Measurements from ENCODE around the gene COL6A3. TPM values are rescaled to one million over a fixed set of nuclear protein-coding genes. Genes with fewer than 3 reads are reported as not detected.
"Not testable (repeated sequence)": the region's sequence is repeated elsewhere in the genome, so short reads cannot be mapped to it uniquely, and the experiment has no call there.

COL6A3 gene
- total RNA-seq, 1 experiment from 2014 or later: 251 TPM

- no peak for DNase-seq (ENCODE audit: low read depth)
These were observed 94.7 kb downstream of the COL6A3 start for GRCh38 chr2:237319086-237319820.

DNA sequence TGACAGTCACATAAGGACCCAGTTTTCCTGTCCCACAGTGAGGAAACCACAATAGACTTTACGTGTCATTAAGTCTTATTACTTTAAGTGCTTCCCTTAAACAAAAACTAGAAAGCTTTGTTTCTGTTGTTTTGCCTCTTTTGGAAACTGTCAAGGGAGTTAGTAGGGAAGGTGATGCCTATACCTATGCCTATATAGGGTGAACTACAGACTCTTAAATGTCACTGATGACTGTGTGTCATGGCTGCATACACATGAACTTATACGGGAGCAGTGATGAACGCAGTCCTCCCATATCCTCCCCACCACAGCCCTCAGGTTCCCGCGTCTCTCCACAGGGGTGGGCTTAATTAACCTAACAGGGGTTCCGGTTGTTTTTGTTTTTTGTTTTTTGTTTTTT, 97.6 kb downstream of the COL6A3 start:
- DNase-seq (ENCODE audit: low read depth): no peak

GRCh38 chr2:237315829-237316225, 98.1 kb downstream of the COL6A3 start:
- no peak for DNase-seq (ENCODE audit: low read depth)

GRCh38 chr2:237315170-237315828, 98.7 kb downstream of the COL6A3 start:
- DNase-seq (ENCODE audit: low read depth): peak; percentile 23

DNA sequence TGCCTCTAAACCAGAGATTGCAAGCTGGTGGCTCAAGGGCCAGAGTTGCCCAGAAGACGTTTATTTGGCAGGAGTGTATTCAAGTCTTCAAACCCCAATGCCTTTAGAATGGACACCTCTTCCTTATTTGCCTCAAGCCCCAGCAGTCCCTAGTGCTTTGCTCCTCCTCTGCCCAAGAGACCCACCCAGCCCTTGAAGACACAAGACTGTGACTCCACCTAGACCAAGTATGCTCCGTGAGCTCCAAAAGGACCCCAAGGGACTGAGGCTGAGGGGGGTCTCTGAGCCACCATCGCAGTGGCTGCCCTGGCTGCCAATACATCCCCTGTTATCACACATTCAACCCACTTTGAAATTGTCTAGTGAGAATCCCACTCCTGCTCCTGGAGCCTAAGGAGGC, 99.3 kb downstream of the COL6A3 start:
- DNase-seq (ENCODE audit: low read depth): no peak

GRCh38 chr2:237314198-237314597, 99.8 kb downstream of the COL6A3 start:
- no peak for DNase-seq (ENCODE audit: low read depth)

DNA sequence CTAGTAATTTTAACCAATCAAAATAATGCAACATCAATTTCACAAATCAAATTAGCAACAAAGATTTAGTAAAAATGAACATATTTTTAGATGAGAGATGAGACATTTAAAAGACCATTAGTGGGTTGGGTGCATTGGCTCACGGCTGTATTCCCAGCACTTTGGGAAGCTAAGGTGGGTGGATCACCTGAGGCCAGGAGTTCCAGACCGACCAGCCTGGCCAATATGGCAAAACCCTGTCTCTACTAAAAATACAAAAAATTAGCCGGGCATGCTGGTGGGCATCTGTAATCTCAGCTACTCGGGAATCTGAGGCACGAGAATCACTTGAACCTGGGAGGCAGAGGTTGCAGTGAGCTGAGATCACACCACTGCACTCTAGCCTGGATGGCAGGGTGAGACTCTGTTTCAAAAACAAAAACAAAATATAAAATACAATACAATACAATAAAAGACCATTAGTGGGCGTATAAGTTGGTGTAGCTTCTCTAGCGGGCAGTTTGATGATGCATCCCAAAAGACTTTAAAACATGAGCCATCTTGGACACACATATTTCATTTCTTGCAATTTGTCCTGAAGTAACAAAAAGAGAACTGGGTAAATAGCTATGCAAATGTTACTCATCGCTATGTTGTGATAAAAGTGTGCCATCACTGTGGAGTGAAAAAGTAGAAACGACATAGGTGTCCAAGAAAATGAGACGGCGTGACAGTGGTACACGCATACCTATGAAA, 101.8 kb downstream of the COL6A3 start:
- DNase-seq (ENCODE audit: low read depth): no peak

GRCh38 chr2:237310515-237311114, 103.3 kb downstream of the COL6A3 start:
- no peak for DNase-seq (ENCODE audit: low read depth)

DNA sequence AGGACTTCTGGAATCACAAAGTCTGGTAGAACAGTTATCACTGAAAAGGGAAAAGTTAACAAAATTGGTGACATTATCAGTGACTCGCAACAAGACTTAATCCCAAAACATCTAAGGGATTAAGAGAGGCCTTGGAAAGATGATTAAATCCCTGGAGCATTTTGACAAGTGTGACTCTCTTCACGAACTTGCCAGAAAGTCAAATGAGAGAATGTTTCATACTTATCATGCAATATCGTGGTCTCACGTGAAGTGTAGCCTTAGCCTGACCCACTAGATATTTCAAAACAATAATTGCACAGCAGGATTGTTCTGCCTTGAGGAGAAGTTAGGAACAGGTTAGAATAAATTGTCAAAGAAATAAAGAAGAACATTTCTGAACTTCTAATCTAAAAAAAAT, 104.5 kb downstream of the COL6A3 start:
- no peak for DNase-seq (ENCODE audit: low read depth)

GRCh38 chr2:237309011-237309410, 105.0 kb downstream of the COL6A3 start:
- DNase-seq (ENCODE audit: low read depth): no peak

DNA sequence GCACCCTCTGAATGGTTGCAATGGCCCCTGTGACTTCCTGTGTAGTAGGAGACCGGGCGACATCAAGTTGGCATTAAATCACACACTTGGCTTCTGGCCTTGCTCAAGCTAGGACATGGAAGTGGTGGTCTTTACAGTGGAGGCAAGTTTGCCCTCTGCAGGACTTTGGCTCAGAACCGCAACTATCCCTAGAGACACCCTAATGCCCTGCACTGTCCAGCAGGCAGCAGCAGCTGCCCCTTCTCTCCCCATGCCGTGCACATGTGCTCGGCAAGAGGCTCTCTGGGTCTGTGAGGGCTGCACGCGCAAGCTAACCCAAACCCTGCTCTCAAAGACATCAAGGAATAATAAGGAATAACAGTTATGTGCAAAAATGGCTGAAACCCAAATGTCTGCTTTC, 106.5 kb downstream of the COL6A3 start:
- no peak for DNase-seq (ENCODE audit: low read depth)

DNA sequence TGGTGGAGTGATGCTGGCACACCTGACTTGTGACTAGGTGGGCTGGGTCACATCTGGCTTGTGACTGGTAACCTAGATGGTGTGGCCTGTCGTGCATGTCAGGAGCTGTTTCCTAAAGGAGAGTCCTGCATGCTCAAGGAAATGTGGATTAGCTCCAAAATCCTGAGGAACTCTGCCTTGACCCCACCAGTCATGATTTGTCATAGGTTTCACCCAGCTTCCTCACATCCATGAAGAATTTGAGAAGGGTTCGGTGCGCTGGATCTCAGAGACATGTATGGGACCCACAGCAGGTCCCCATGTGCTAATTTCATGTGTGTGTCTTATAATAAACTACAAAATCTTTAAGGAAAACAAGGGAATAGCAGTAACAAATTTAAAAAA, 107.2 kb downstream of the COL6A3 start:
- peak; percentile 35 for DNase-seq (ENCODE audit: low read depth)

DNA sequence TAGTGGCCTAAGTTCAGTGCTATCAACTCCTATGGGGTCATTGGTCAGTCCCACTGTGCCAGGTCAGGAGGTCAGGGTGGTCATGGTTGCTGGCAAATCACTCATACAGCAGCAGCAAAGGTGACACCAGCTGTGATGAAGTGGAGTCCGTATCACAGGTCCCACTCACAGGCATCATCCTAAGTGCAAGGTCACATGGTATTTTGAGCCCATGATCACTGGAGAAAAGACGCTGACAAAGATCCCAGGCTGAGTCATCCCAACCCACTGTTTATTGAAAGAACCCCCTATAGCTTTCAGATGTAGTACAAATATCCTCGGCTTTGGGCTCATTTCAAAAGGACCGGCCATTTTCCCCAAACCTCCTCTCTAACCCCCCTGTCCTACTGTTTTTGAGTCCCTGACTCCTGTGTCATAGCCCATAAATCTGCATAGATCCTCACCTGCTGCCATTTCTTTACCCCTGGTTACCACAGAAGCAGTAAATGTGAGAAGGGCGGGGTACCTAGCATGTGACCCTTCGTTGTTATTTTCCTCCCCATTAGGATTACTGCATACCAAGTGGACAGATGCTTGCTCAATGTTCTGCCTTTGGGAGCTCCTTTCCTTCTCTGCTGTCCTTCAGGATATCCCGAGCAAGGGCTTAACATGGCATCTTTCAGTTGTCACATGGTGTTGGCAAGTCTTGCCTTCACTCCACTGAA, 107.7 kb downstream of the COL6A3 start:
- DNase-seq (ENCODE audit: low read depth): peak; percentile 73

GRCh38 chr2:237305579-237305978, 108.4 kb downstream of the COL6A3 start:
- no peak for DNase-seq (ENCODE audit: low read depth)

GRCh38 chr2:237304763-237305514, 109.0 kb downstream of the COL6A3 start:
- DNase-seq (ENCODE audit: low read depth): peak; percentile 90

- DNase-seq (ENCODE audit: low read depth): not testable (repeated sequence)
These were observed 110.7 kb downstream of the COL6A3 start for GRCh38 chr2:237303244-237303643.

- no peak for DNase-seq (ENCODE audit: low read depth)
These were observed 112.4 kb downstream of the COL6A3 start for GRCh38 chr2:237301595-237301994.

- no peak for DNase-seq (ENCODE audit: low read depth)
These were observed 113.2 kb downstream of the COL6A3 start for GRCh38 chr2:237300739-237301138.

DNA sequence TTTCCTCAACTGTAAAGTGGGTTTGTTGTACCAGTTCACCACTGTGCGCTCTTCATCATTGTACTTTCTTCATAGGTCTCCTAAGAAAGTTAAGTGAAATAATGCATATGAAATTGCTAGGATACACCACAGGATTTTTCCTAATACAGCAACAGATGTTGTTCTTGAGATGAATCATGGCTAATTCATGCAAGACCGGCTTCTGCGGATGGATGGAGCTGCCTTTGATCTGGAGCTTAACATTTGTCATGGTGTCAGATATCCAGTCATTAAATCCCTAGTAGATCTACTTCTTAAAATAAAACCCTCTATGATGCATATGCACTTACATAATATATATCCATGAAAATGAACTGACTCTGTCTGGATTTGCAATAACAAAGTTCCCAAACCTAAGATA, 114.1 kb downstream of the COL6A3 start:
- DNase-seq (ENCODE audit: low read depth): peak; percentile 86

All from HT1080 (cell line).